VCaP (cell line): ENCODE data around the gene POU3F2.

Source experiments
- H3K27ac ChIP-seq: fragments of 450-650 bp; 2 replicates; pipeline ENCODE4 v1.5.1; 2017
- TF ChIP-seq, protein P1 (sequence below): fragments of 450-650 bp; conservative IDR thresholded peaks from 2 replicates; pipeline ENCODE4 v1.5.1; 2017; ENCODE audit warnings: mild to moderate bottlenecking, moderate library complexity

Gene POU3F2

DNA sequence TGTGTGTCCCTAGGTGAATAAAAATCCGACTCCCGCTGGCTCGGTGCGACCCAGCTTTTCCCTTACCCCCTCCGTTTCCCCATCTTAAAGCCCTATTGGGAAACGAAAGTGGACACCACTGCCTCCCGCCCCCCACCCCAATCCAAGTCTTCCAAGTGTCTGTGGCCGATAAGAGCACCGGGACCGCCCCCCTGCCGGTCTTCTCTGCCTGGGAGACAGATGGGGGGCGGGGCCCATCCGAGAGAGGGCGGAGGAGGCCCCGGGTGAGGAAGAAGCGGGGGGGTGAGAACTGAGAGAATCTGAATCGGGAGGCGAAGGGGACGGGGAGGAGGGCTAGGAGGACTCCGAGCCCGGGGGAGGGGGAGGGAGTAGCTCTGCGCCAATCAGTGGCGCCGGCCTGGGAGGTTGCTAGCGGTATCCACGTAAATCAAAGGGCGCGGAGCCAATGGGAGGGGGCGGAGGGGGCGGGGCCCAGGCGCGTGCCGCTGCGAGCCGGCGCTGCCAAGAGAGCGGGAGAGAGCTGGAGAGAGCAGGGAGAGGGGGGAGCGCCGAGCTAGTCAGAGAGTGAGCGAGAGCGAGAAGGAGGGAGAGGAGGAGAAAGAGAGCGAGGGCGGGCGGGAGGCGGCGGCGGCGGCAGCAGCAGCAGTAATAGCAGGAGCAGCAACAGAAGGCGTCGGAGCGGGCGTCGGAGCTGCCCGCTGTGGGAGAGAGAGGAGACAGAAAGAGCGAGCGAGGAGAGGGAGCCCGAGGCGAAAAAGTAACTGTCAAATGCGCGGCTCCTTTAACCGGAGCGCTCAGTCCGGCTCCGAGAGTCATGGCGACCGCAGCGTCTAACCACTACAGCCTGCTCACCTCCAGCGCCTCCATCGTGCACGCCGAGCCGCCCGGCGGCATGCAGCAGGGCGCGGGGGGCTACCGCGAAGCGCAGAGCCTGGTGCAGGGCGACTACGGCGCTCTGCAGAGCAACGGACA lies at the start of gene POU3F2:
Gene POU3F2, plus strand, starts transcription at position 515 of the 972 bp plus-strand sequence. Its CDS starts 300 bp downstream, at position 815.
- TF ChIP-seq, protein P1, sequence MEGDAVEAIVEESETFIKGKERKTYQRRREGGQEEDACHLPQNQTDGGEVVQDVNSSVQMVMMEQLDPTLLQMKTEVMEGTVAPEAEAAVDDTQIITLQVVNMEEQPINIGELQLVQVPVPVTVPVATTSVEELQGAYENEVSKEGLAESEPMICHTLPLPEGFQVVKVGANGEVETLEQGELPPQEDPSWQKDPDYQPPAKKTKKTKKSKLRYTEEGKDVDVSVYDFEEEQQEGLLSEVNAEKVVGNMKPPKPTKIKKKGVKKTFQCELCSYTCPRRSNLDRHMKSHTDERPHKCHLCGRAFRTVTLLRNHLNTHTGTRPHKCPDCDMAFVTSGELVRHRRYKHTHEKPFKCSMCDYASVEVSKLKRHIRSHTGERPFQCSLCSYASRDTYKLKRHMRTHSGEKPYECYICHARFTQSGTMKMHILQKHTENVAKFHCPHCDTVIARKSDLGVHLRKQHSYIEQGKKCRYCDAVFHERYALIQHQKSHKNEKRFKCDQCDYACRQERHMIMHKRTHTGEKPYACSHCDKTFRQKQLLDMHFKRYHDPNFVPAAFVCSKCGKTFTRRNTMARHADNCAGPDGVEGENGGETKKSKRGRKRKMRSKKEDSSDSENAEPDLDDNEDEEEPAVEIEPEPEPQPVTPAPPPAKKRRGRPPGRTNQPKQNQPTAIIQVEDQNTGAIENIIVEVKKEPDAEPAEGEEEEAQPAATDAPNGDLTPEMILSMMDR: no peak
- no peak within 1 kb of the TSS for H3K27ac ChIP-seq

DNA sequence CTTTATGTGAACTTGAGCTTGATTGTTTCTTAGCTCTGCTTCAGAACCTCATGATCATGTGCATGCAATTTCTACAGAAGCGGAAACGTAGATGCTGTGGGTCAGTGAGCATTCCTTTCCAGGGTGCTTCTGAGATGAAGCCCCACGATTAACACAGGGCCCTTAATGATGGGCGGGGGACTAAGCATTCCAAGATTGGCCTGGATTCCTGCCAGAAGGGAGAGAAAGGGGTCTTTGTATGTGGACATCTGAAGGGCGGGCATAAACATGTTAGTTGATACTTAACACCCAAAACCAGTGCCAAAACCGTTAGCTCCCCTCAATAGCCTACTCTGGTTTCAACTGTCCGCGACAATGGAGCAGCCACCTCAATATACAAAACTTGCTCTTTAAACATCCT lies 46.9 kb upstream of the POU3F2 start:
- no peak overlapping the region for H3K27ac ChIP-seq
- TF ChIP-seq, protein P1: no peak

DNA sequence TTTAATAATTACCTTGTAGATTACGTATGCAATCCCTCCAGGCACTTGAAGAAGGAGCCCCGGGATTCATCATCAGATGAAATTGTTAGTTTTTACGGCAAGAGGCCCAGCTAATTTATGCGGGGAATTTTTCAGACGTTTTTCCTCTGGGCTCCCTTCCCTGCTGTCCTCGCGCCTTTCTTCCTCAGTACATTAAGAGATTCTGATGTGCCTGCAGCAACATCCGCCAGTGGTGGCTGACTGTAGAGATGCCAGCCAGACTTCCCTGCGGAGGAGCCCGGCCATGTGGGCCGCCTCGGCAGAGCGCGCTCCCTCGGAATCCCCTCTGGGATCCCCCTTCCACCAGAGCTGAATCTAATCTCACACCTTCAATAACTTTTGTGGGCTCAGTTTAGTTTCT lies 46.4 kb upstream of the POU3F2 start:
- TF ChIP-seq, protein P1: no peak
- H3K27ac ChIP-seq: no peak overlapping the region

DNA sequence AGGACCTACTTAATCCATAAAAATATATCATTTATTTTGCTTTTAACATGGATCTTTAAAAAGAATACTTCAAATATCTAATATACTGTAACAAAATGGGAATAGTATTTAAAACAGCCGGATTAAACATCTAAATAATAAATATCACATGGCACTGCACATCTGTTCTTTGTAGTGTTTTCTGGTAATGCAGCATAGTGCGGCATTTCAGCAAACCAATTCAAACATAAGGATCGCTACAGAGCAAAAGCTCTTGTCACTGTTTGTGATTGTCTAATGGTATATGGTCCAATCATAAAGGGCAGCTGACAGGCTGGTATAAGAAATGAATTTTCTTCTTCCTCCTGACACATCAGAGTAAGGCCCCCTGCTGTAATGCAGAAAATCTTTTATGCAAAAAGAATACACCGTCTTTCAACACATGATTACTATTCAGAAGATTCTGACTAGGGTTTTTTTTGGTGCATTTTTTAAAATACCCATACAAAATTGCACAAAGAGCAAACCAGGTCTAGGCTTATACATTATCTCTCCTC lies 40.0 kb upstream of the POU3F2 start:
- TF ChIP-seq, protein P1: no peak
- H3K27ac ChIP-seq: no peak overlapping the region

DNA sequence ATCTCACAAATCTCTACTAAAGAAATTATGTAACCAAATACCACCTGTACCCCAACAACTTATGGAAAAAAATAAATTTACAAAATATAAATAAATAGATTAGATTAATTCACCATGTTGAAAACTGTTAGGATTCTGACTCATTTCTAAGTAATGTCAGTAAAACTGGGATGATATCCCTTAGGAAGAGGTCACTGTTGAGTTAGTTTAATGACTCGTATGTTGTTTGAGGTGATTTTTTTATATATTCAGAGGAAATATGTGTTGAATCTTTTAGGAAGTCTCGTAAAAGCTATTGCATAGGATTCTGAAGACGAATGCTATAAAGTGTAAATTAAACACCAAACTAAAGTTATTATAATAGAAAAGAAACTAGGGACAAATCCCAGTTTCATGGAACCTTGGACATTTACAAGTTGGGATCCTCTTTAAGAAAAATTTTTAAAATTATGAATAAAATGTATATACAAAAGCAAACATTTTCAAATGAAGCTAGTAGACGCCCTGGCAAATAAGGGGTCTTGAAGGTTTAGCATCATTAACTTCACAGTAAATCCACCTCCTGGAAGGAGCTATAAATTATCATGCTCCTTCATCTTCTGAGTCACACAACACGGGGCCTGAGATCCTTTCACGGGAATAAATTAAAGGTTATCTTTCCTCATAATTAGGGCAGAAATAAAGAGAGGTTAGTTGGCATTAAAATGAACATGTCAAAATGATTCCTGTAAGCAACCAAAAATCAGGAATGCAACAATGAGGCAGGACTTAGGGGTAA lies 37.0 kb upstream of the POU3F2 start:
- TF ChIP-seq, protein P1: no peak
- H3K27ac ChIP-seq: no peak overlapping the region

DNA sequence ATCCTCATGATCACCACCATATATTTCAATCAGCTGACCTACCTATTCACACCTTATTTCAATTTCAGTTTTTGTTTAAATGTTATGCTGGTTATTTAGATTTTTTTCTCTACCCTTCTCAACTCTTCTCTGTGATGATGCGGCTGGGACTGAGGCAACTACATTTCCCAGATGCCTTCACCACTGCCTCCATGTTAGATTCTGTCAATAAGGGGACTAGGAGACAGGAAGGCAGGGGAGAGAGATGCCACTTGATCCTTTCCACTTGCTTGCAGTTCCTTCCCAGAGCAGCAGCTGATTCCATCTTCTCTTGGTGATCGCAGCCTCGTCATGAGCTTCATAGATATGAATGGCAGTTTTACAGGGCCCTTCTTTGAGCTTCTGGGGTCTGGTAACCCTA lies 33.5 kb upstream of the POU3F2 start:
- no peak overlapping the region for H3K27ac ChIP-seq
- TF ChIP-seq, protein P1: no peak

DNA sequence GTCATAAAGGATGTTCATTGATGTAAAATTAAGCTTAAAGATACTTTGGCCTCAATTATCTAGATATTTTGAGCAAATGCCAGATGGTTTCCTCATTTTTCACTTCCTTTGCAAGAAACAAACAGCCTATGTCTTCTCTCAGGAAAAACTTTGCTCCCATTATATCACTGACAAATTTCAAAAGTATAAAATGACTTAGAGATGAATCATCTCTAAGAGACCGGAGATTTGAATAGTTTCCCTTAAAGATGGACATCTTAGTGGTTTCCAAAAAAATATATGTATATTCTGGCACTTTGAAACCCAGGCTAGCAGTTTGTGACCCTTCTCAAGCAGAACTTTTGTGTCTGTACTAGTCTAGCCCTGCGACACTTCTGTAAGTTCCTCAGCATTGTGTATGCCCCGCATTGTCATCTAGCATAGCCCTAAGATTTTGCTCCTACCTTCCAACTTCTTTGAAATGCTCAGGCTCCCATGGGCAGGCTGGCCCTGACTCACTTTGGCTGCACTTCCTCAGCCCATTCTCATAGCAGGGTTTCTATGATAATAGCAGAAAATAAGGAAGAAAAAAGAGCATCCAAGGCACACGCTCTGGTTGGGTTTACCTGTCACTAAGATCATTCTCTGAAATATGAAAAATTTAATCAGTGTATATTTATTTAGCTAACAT lies 25.7 kb upstream of the POU3F2 start:
- TF ChIP-seq, protein P1: no peak
- H3K27ac ChIP-seq: no peak overlapping the region
